GM23248 (cell line): ENCODE measurements around the gene CTNND2. TPM values are rescaled to one million over a fixed set of nuclear protein-coding genes. Genes with fewer than 3 reads are reported as not detected.

Experiments used
- DNase-seq: peaks from one replicate; pipeline ENCODE4 v3.0.0-alpha.2; 2015
- H2AFZ ChIP-seq: fragments of 200-600 bp; sonication (generic); 2 replicates; pipeline ENCODE4 v1.6.1; 2016; ENCODE audit warnings: antibody characterized with exemption
- H3F3A ChIP-seq: fragments of 200-600 bp; sonication (generic); 2 replicates; pipeline ENCODE4 v1.6.1; 2016; ENCODE audit warnings: mild to moderate bottlenecking, antibody characterized with exemption, mixed run types; ENCODE audit not compliant: insufficient read depth
- H3K27ac ChIP-seq: fragments of 200-600 bp; sonication (generic); 2 replicates; pipeline ENCODE4 v1.5.1; 2016; ENCODE audit warnings: mild to moderate bottlenecking
- H3K27me3 ChIP-seq: fragments of 200-600 bp; sonication (generic); replicated peaks from 2 replicates; pipeline ENCODE4 v1.6.1; 2016; ENCODE audit warnings: mild to moderate bottlenecking; ENCODE audit not compliant: insufficient read depth
- H3K36me3 ChIP-seq: fragments of 200-600 bp; sonication (generic); 2 replicates; pipeline ENCODE4 v1.6.1; 2016; ENCODE audit warnings: low read depth, mild to moderate bottlenecking
- H3K4me1 ChIP-seq: fragments of 200-600 bp; sonication (generic); 2 replicates; pipeline ENCODE4 v1.6.1; 2016; ENCODE audit warnings: mild to moderate bottlenecking; ENCODE audit not compliant: insufficient read depth
- H3K4me2 ChIP-seq: fragments of 200-600 bp; sonication (generic); one replicate; pipeline ENCODE4 v1.6.1; 2016; ENCODE audit warnings: mild to moderate bottlenecking; ENCODE audit not compliant: unreplicated experiment
- H3K4me3 ChIP-seq: fragments of 200-600 bp; sonication (generic); 2 replicates; pipeline ENCODE4 v1.5.1; 2016; ENCODE audit warnings: mild to moderate bottlenecking
- H3K79me2 ChIP-seq: fragments of 200-600 bp; sonication (generic); 2 replicates; pipeline ENCODE4 v1.6.1; 2016; ENCODE audit warnings: mild to moderate bottlenecking; ENCODE audit not compliant: insufficient read depth
- H3K9ac ChIP-seq: fragments of 200-600 bp; sonication (generic); 2 replicates; pipeline ENCODE4 v1.6.1; 2016; ENCODE audit warnings: mild to moderate bottlenecking
- H3K9me2 ChIP-seq: fragments of 200-600 bp; sonication (generic); 2 replicates; pipeline ENCODE4 v1.6.1; 2016; ENCODE audit warnings: mixed run types, mild to moderate bottlenecking, moderate library complexity; ENCODE audit not compliant: insufficient read depth
- H3K9me3 ChIP-seq: fragments of 200-600 bp; sonication (generic); one replicate; pipeline ENCODE4 v1.6.1; 2017; ENCODE audit warnings: low read depth
- H4K20me1 ChIP-seq: fragments of 200-600 bp; sonication (generic); 2 replicates; pipeline ENCODE4 v1.6.0; 2016; ENCODE audit not compliant: insufficient read depth
- EZH2 ChIP-seq: fragments of 200-600 bp; sonication (generic); IDR thresholded peaks from 2 replicates; pipeline ENCODE4 v1.6.1; 2018; ENCODE audit warnings: antibody characterized with exemption, mild to moderate bottlenecking; ENCODE audit not compliant: insufficient read depth, poor library complexity, severe bottlenecking
- EZH2phosphoT487 ChIP-seq: fragments of 200-600 bp; sonication (generic); IDR thresholded peaks from 2 replicates; pipeline ENCODE4 v1.6.1; 2018; ENCODE audit warnings: antibody characterized with exemption, moderate library complexity, mild to moderate bottlenecking, low read depth; ENCODE audit not compliant: insufficient read depth
- WGBS, 2 experiments: methylation state at CpG; one replicate each; pipeline ENCODE4 v1.1.6; 2015 to 2017; ENCODE audit warnings: low lambda C conversion rate in 2 of 2, low coverage in 1 of 2; ENCODE audit errors: missing lambda C conversion rate in 2 of 2; 5-methylcytosine and 5-hydroxymethylcytosine counted together
- in situ Hi-C: fragments of 300-500 bp; cut with MboI; formaldehyde crosslinking; loops from 2 replicates; pipeline ENCODE4 v1.15.0; 2020
- polyA plus RNA-seq: library from polyadenylated mRNA; unstranded; fragments of >200 nt; fragmentation: Nextera tagmentation; extraction: Ambion mirVana; gene quantifications from 2 replicates; pipeline ENCODE4 v1.2.1, GENCODE V29; 2016
- total RNA-seq: library from RNA; depleted of rRNA; stranded (reverse); fragments of >200 nt; shearing (Covaris generic); gene quantifications from 2 replicates; pipeline ENCODE4 v1.2.3, GENCODE V29; 2014

CTNND2 gene
- total and polyA plus RNA-seq, 2 experiments from 2014 or later = not detected

DNA sequence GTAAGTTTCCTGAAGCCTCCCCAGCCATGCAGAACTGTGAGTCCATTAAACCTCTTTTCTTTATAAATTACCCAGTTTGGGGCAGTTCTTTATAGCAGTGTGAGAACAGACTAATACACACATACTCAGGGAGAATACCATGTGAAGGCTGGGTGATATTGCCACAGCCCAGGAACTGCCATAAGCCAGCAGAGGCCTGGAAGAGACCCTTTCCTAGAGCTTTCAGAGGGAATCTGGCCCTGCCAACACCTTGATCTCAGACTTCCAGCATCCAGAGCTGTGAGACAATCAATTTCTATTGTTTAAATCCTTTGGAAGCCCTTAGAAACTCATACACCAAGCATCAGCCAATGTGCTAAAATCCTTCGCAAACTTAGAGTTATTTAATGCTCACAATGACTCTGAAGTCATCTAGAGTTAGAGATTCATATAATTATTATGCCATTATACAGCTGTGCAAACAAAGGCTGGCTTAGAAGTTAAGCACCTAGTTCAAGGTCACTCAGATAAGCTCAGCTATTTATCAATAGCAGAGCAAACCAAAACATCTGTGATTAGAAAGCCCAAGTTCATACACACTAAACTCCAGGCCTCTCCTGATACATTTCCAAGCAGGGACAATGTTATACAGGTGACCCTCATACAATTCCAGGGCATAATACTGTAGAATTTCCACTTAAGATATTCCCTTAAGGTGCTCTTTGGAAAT, 611.4 kb downstream of the CTNND2 start:
- H3K4me1 ChIP-seq = no peaks in the 10 kb centered on the region

DNA sequence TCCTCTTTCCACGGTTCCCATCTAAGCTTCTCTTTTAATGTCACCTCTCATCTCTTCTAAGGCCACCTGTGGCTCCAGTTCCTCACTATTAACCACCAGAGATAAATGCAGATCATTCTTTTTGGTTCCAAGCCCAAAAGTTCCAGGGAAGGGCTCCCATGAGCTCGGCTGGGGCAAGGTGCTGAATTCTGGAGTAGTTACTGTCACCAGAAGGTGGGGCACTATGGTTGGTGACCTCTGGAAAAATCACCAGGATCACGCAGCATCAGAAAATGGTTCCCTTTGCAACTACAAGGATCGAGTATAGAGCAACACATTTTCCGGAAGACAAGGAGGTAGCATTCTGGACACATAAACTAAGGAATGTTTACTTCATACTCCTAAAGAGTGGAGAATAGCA, 614.5 kb downstream of the CTNND2 start:
- Histone ChIP-seq H3F3A (no peaks in the 10 kb centered on the region), H3K4me3 (no peak overlapping the region), H3K27me3 (no peaks in the 10 kb centered on the region), H3K4me1 (no peaks in the 10 kb centered on the region), H3K9ac (no peak overlapping the region), H3K9me2 (no peaks in the 10 kb centered on the region), H3K27ac (no peak overlapping the region), H3K36me3 (no peaks in the 10 kb centered on the region), H2AFZ (no peak overlapping the region), H3K9me3 (no peaks in the 10 kb centered on the region), H4K20me1 (no peaks in the 10 kb centered on the region), H3K4me2 (no peak overlapping the region), H3K79me2 (no peaks in the 10 kb centered on the region)
- DNase-seq = no peak
- in situ Hi-C loops = no loop called here
- TF ChIP-seq EZH2phosphoT487 = no peak
- no peak for TF ChIP-seq EZH2
- WGBS, 2 experiments = 22 to 28% methylated on average over 5 of the region's 5 CpGs

More for the DNA sequence above, 611.4 kb downstream of the CTNND2 start:
- no peak overlapping the region for H3K27ac ChIP-seq
- no peaks in the 10 kb centered on the region for H3K9me3 ChIP-seq
- H2AFZ ChIP-seq = no peak overlapping the region
- in situ Hi-C loops = no loop called here
- H3K79me2 ChIP-seq = no peaks in the 10 kb centered on the region
- no peak for DNase-seq
- no peak overlapping the region for H3K4me3 ChIP-seq
- H3K9ac ChIP-seq = no peak overlapping the region
- H3K9me2 ChIP-seq = no peaks in the 10 kb centered on the region
- H3K36me3 ChIP-seq = no peaks in the 10 kb centered on the region
- H4K20me1 ChIP-seq = no peaks in the 10 kb centered on the region
- 0 to 27% methylated on average over 1 of the region's 1 CpG for WGBS, 2 experiments
- H3F3A ChIP-seq = no peaks in the 10 kb centered on the region
- TF ChIP-seq EZH2 = no peak
- TF ChIP-seq EZH2phosphoT487 = no peak
- no peak overlapping the region for H3K4me2 ChIP-seq
- no peaks in the 10 kb centered on the region for H3K27me3 ChIP-seq

DNA sequence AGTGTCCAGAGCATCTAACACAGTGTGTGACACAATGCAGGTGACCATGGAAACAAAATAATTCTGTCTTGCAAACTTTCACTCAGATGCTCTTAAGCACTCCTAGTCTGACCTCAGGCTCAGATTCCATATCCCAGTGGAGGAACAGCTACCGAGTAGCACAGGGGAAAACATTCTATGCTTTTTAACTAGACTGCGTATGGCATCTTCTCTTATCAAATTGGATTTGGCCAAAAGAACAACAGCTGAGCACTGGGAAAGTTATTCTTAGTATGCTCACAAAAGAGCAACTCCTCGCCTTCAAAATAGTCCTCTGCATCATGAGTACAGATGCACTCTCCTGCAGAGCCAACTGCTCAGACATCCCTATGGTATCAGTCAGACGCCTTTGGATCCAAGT, 615.0 kb downstream of the CTNND2 start:
- Histone ChIP-seq H3K4me2 (no peak overlapping the region), H3K4me3 (no peak overlapping the region), H3K27ac (no peak overlapping the region), H3K79me2 (no peaks in the 10 kb centered on the region), H3K9ac (no peak overlapping the region), H3F3A (no peaks in the 10 kb centered on the region), H3K36me3 (no peaks in the 10 kb centered on the region), H4K20me1 (no peaks in the 10 kb centered on the region), H3K9me2 (no peaks in the 10 kb centered on the region), H3K4me1 (no peaks in the 10 kb centered on the region), H2AFZ (no peak overlapping the region), H3K9me3 (no peaks in the 10 kb centered on the region), H3K27me3 (no peaks in the 10 kb centered on the region)
- in situ Hi-C loops = no loop called here
- no peak for DNase-seq
- no peak for TF ChIP-seq EZH2phosphoT487
- TF ChIP-seq EZH2 = no peak
- WGBS, 2 experiments = 20% methylated on average over 4 of the region's 4 CpGs

DNA sequence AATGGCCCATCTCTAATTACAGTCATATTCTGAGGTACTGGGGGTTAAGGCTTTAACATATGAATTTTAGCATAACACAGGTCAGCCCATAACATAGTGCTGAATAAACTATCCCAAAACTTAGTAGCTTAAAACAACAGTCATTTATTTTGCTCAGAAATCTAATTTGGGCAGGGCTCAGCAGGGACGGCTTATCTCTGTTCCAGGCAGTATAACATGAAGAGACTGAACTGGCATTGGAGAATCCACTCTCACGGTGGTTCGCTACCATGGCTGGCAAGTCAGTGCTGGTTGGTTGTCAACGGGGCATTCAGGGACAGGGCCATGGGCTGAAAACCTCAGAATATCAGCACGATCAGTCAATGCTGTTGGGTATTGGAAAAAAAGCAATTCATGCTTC, 622.4 kb downstream of the CTNND2 start:
- DNase-seq = no peak
- Histone ChIP-seq H3K9me2 (no peaks in the 10 kb centered on the region), H4K20me1 (no peaks in the 10 kb centered on the region), H3K4me2 (no peak overlapping the region), H3K4me1 (no peaks in the 10 kb centered on the region), H3F3A (no peaks in the 10 kb centered on the region), H3K36me3 (no peaks in the 10 kb centered on the region), H3K27ac (no peak overlapping the region), H3K9me3 (no peaks in the 10 kb centered on the region), H3K79me2 (no peaks in the 10 kb centered on the region), H3K9ac (no peak overlapping the region), H3K4me3 (no peak overlapping the region), H3K27me3 (no peaks in the 10 kb centered on the region), H2AFZ (no peak overlapping the region)
- TF ChIP-seq EZH2phosphoT487 (no peak), EZH2 (no peak)
- 28 to 38% methylated on average over 5 of the region's 5 CpGs for WGBS, 2 experiments
- in situ Hi-C loops = no loop called here
